ENCODE measurements around the gene ERVW-1.
"Not testable (repeated sequence)": the region's sequence is repeated elsewhere in the genome, so short reads cannot be mapped to it uniquely, and the experiment has no call there.

The ERVW-1 gene

GRCh38 chr7:92477681-92478080 lies at the start of gene ERVW-1:
Gene ERVW-1, minus strand, starts transcription at chr7:92477946. Its CDS starts 7,565 bp downstream, at chr7:92470381.
- intact Hi-C loops (cut with DNase I); DNase-seq: not testable (repeated sequence)

- intact Hi-C loops (cut with DNase I) = no loop called here
- no peak for DNase-seq
Measured at GRCh38 chr7:92523110-92523509, 45.4 kb upstream of the ERVW-1 start.

GRCh38 chr7:92520024-92520423 lies 42.3 kb upstream of the ERVW-1 start:
- DNase-seq = no peak
- intact Hi-C loops (cut with DNase I) = no loop called here

- DNase-seq = no peak
- intact Hi-C loops (cut with DNase I) = no loop called here
Measured at GRCh38 chr7:92517631-92518030, 39.9 kb upstream of the ERVW-1 start.

GRCh38 chr7:92513167-92513902 lies 35.6 kb upstream of the ERVW-1 start:
- intact Hi-C loops (cut with DNase I) = no loop called here
- no peak for DNase-seq

- DNase-seq = no peak
- intact Hi-C loops (cut with DNase I) = no loop called here
Measured at GRCh38 chr7:92508946-92509345, 31.2 kb upstream of the ERVW-1 start.

GRCh38 chr7:92506363-92506762 lies 28.6 kb upstream of the ERVW-1 start:
- intact Hi-C loops (cut with DNase I) = no loop called here
- DNase-seq = no peak

GRCh38 chr7:92504563-92504962 lies 26.8 kb upstream of the ERVW-1 start:
- DNase-seq = no peak
- intact Hi-C loops (cut with DNase I) = no loop called here

- intact Hi-C loops (cut with DNase I) = no loop called here
- no peak for DNase-seq
Measured at GRCh38 chr7:92503767-92504166, 26.0 kb upstream of the ERVW-1 start.

- intact Hi-C loops (cut with DNase I) = no loop called here
- no peak for DNase-seq
Measured at GRCh38 chr7:92498557-92498956, 20.8 kb upstream of the ERVW-1 start.

GRCh38 chr7:92496876-92497275 lies 19.1 kb upstream of the ERVW-1 start:
- intact Hi-C loops (cut with DNase I) = no loop called here
- no peak for DNase-seq

GRCh38 chr7:92489634-92490033 lies 11.9 kb upstream of the ERVW-1 start:
- DNase-seq = no peak
- intact Hi-C loops (cut with DNase I) = no loop called here

- no peak for DNase-seq
- intact Hi-C loops (cut with DNase I) = no loop called here
Measured at GRCh38 chr7:92487804-92488203, 10.1 kb upstream of the ERVW-1 start.

- DNase-seq = no peak
- intact Hi-C loops (cut with DNase I) = no loop called here
Measured at GRCh38 chr7:92485974-92486373, 8.2 kb upstream of the ERVW-1 start.

- intact Hi-C loops (cut with DNase I) = no loop called here
Measured at GRCh38 chr7:92485267-92485892, 7.6 kb upstream of the ERVW-1 start.

GRCh38 chr7:92484226-92484625 lies 6.5 kb upstream of the ERVW-1 start:
- intact Hi-C loops (cut with DNase I); DNase-seq: not testable (repeated sequence)

More at GRCh38 chr7:92485267-92485892, 7.6 kb upstream of the ERVW-1 start:
- no peak for DNase-seq

GRCh38 chr7:92483624-92484023 lies 5.9 kb upstream of the ERVW-1 start:
- intact Hi-C loops (cut with DNase I); DNase-seq: not testable (repeated sequence)

- intact Hi-C loops (cut with DNase I); DNase-seq: not testable (repeated sequence)
Measured at GRCh38 chr7:92479146-92479545, 1.4 kb upstream of the ERVW-1 start.

- intact Hi-C loops (cut with DNase I) = no loop called here
- DNase-seq = no peak
Measured at GRCh38 chr7:92478711-92479110, 965 bp upstream of the ERVW-1 start.

GRCh38 chr7:92478095-92478494 lies 349 bp upstream of the ERVW-1 start:
- DNase-seq = no peak
- intact Hi-C loops (cut with DNase I) = no loop called here

GRCh38 chr7:92475851-92476590 lies 1.7 kb downstream of the ERVW-1 start:
- intact Hi-C loops (cut with DNase I); DNase-seq: not testable (repeated sequence)

Measured in posterior cingulate gyrus (tissue), 11 donors.